Prostate gland (tissue), 2 donors: ENCODE results near the gene BATF3.

Experiments used
- CTCF ChIP-seq, 4 experiments: fragments of 200-600 bp in 2 of 4; fragments of 450-650 bp in 2 of 4; sonication (generic) in 2 of 4; IDR thresholded peaks; 1 replicate in 3 of 4; 2 replicates in 1 of 4; pipeline ENCODE4 v1.5.1; 2016 to 2019; ENCODE audit warnings: antibody characterized with exemption in 4 of 4, mild to moderate bottlenecking in 2 of 4, moderate library complexity in 2 of 4
- POLR2A ChIP-seq: fragments of 450-650 bp; IDR thresholded peaks from one replicate; pipeline ENCODE4 v1.6.1; 2016; ENCODE audit warnings: antibody characterized with exemption, mild to moderate bottlenecking
- POLR2AphosphoS5 ChIP-seq: sonication (generic); formaldehyde crosslinking; IDR thresholded peaks from one replicate; pipeline ENCODE4 v1.6.1; 2017; ENCODE audit warnings: antibody characterized with exemption

DNA sequence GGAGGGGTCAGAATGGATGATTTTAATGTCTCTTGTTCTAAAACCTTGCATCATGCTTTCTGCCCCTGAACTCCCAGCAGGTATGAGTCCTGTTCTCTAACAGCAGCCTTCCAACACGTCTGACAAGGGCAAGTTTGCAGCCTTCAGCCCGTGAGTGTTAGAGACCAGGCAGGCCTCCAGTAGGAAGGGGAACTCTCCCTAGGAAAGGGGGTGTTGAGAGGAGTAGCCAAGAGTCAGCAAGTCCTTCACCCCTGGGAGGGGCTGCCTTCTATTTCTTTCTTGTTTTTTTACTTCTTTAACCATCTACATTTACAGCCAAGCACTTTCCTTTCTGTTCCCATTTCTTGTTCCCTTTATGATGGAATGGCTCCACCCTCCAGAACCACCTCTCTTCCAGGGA lies 14.2 kb downstream of the BATF3 start:
- TF ChIP-seq POLR2A, result no peak
- no peak for TF ChIP-seq CTCF (IDR thresholded peaks at IDR 0.05)
- TF ChIP-seq POLR2AphosphoS5, result no peak
